HepG2 (cell line): ENCODE measurements around the gene RBP3. TPM values are rescaled to one million over a fixed set of nuclear protein-coding genes. Genes with fewer than 3 reads are reported as not detected.

ENCODE experiments used
- ATAC-seq: fragments of 200-7000 bp; cut with Tn5 transposase; 3 replicates; pipeline ENCODE4 v1.9.1; 2020; ENCODE audit warnings: mild to moderate bottlenecking, moderate library complexity
- BruUV-seq: library from RNA; stranded (reverse); fragments of 400-500 nt; replicated peaks from 2 replicates; lab custom pipeline; 2021; lab: Mats Ljungman, UMichigan
- CTCF ChIA-PET: fragments of 300-600 bp; formaldehyde crosslinking; extraction: SDS; loops from one replicate; lab custom pipeline; 2021; ENCODE audit warnings: low total read pairs, inconsistent platforms, low intra/inter-chr PET ratio; lab: Yijun Ruan, JAX
- POLR2A ChIA-PET: fragments of 350-600 bp; sonication (Branson Sonifier 250); formaldehyde crosslinking; loops from one replicate; lab custom pipeline; 2020; ENCODE audit warnings: antibody characterized with exemption, inconsistent platforms; lab: Yijun Ruan, JAX
- DNase-seq: peaks from one replicate; pipeline ENCODE4 v3.0.0-alpha.2; 2015; ENCODE audit warnings: low spot score
- FAIRE-seq: peaks from 3 replicates; lab custom pipeline; 2011; peaks lifted over from hg19 to GRCh38; lab: Jason Lieb, UNC
- H2AFZ ChIP-seq: one replicate; pipeline ENCODE4 v1.6.1; 2011; ENCODE audit warnings: low read length, inconsistent platforms
- H3K27ac ChIP-seq: fragments of 300-600 bp; 3 replicates; pipeline ENCODE4 v1.8.0; 2011; ENCODE audit warnings: mixed run types, mild to moderate bottlenecking, mixed read lengths, low read length, inconsistent platforms; ENCODE audit not compliant: insufficient read depth; ENCODE audit errors: extremely low read length
- H3K27me3 ChIP-seq, 2 experiments: fragments of 200-600 bp in 1 of 2; 2 replicates in 1 of 2; 3 replicates in 1 of 2; pipeline versions ENCODE4 v1.6.0 to v1.8.0; 2011; ENCODE audit warnings: low read length in 2 of 2, mild to moderate bottlenecking in 2 of 2, moderate library complexity in 2 of 2, inconsistent platforms in 1 of 2; ENCODE audit not compliant: insufficient read depth in 2 of 2, control insufficient read depth in 1 of 2
- H3K36me3 ChIP-seq, 2 experiments: fragments of 200-600 bp in 1 of 2; replicated peaks in 1 of 2; 2 replicates in 1 of 2; 3 replicates in 1 of 2; pipeline versions ENCODE4 v1.5.1 to v1.8.0; 2011; ENCODE audit warnings: low read length in 2 of 2, inconsistent platforms in 1 of 2; ENCODE audit not compliant: insufficient read depth in 2 of 2, control insufficient read depth in 1 of 2
- H3K4me1 ChIP-seq: 2 replicates; pipeline ENCODE4 v1.5.1; 2012; ENCODE audit warnings: low read length, inconsistent platforms; ENCODE audit not compliant: insufficient read depth
- H3K4me2 ChIP-seq: 2 replicates; pipeline ENCODE4 v1.6.0; 2011; ENCODE audit warnings: low read depth, low read length, inconsistent platforms
- H3K4me3 ChIP-seq, 3 experiments: fragments of 200-600 bp in 1 of 3; sonication (generic), shearing (Covaris generic) in 1 of 3; replicated peaks in 1 of 3; 2 replicates each; pipeline ENCODE4 v1.5.1; 2011 to 2016; ENCODE audit warnings: low read length in 3 of 3, inconsistent platforms in 2 of 3, low read depth in 2 of 3, mild to moderate bottlenecking in 2 of 3, control low read depth in 1 of 3, mixed read lengths in 1 of 3; ENCODE audit not compliant: insufficient read depth in 1 of 3
- H3K79me2 ChIP-seq: one replicate; pipeline ENCODE4 v1.6.1; 2011; ENCODE audit warnings: low read length, inconsistent platforms; ENCODE audit not compliant: insufficient read depth
- H3K9ac ChIP-seq: 2 replicates; pipeline ENCODE4 v1.6.0; 2011; ENCODE audit warnings: mild to moderate bottlenecking, low read depth, low read length, inconsistent platforms; ENCODE audit not compliant: insufficient read depth
- H3K9me3 ChIP-seq: 2 replicates; pipeline ENCODE4 v1.5.1; 2012; ENCODE audit warnings: mild to moderate bottlenecking, low read length
- H4K20me1 ChIP-seq: 2 replicates; pipeline ENCODE4 v1.6.0; 2011; ENCODE audit warnings: inconsistent platforms, mild to moderate bottlenecking, low read length, moderate library complexity; ENCODE audit not compliant: insufficient read depth
- ARNTL ChIP-seq: sonication (generic); formaldehyde crosslinking; IDR thresholded peaks from 2 replicates; pipeline ENCODE4 v1.4.0; 2020; ENCODE audit warnings: mild to moderate bottlenecking, missing genetic modification reagents
- CHCHD3 ChIP-seq: sonication (generic); formaldehyde crosslinking; IDR thresholded peaks from 2 replicates; pipeline ENCODE4 v1.8.0; 2022; ENCODE audit warnings: mild to moderate bottlenecking, missing genetic modification reagents, moderate library complexity
- DMAP1 ChIP-seq: IDR thresholded peaks from 2 replicates; pipeline ENCODE4 v1.6.1; 2016
- FOXO1 ChIP-seq: sonication (generic); formaldehyde crosslinking; IDR thresholded peaks from 2 replicates; pipeline ENCODE4 v1.4.0; 2020; ENCODE audit warnings: missing genetic modification reagents
- GMEB2 ChIP-seq: IDR thresholded peaks from 2 replicates; pipeline ENCODE4 v1.6.1; 2016; ENCODE audit warnings: missing biosample characterization, missing genetic modification reagents, low read depth
- KDM4B ChIP-seq: sonication (generic); formaldehyde crosslinking; IDR thresholded peaks from 2 replicates; pipeline ENCODE4 v1.4.0; 2020; ENCODE audit warnings: missing genetic modification reagents
- MAFF ChIP-seq: IDR thresholded peaks from 2 replicates; pipeline ENCODE4 v1.6.1; 2011; ENCODE audit warnings: low read depth, low read length, improper control_type of control experiment
- RBM39 ChIP-seq: fragments of 200-400 bp; formaldehyde crosslinking; IDR thresholded peaks from one replicate; pipeline ENCODE4 v1.6.1; 2018; ENCODE audit warnings: antibody characterized with exemption, mild to moderate bottlenecking, low read depth, low read length; ENCODE audit not compliant: poor library complexity, severe bottlenecking
- ZBTB43 ChIP-seq: sonication (generic); formaldehyde crosslinking; conservative IDR thresholded peaks from 2 replicates; pipeline ENCODE4 v1.4.0; 2020; ENCODE audit warnings: missing genetic modification reagents
- ZNF225 ChIP-seq: sonication (generic); formaldehyde crosslinking; IDR thresholded peaks from 2 replicates; pipeline ENCODE4 v1.4.0; 2020; ENCODE audit warnings: mild to moderate bottlenecking, missing genetic modification reagents
- ZNF589 ChIP-seq: sonication (generic); formaldehyde crosslinking; conservative IDR thresholded peaks from 2 replicates; pipeline ENCODE4 v1.8.0; 2022; ENCODE audit warnings: mild to moderate bottlenecking, moderate library complexity, missing genetic modification reagents
- ZSCAN5A ChIP-seq: sonication (generic); formaldehyde crosslinking; IDR thresholded peaks from 2 replicates; pipeline ENCODE4 v1.8.0; 2022; ENCODE audit warnings: mild to moderate bottlenecking, missing genetic modification reagents, borderline replicate concordance
- WGBS: methylation state at CpG from one replicate; pipeline ENCODE4 v1.1.6; 2017; ENCODE audit warnings: low lambda C conversion rate; 5-methylcytosine and 5-hydroxymethylcytosine counted together
- in situ Hi-C: cut with HindIII; loops from 2 replicates; pipeline ENCODE4 v1.10.0; 2017; ENCODE audit warnings: low pct_unique_long_range_greater_than_20kb; ENCODE audit not compliant: extremely low pct_ligation_motif_present
- intact Hi-C: fragments of 100-400 bp; cut with micrococcal nuclease; formaldehyde crosslinking; loops from one replicate; pipeline ENCODE4 v1.10.0; 2022; ENCODE audit not compliant: unreplicated experiment
- polyA plus RNA-seq, 8 experiments: library from polyadenylated mRNA; depleted of rRNA in 3 of 8; stranded (reverse) in 7 of 8; unstranded in 1 of 8; fragments of >200 nt; fragmentation: Illumina TruSeq in 4 of 8; extraction: Trizol in 4 of 8; gene quantifications; 2 replicates each; pipeline versions ENCODE4 v1.2.1 to v1.2.3, GENCODE V29; 2011 to 2016; ENCODE audit warnings: low read depth in 4 of 8, missing spikeins in 1 of 8, mixed read lengths in 1 of 8; ENCODE audit not compliant: insufficient read depth in 1 of 8
- total RNA-seq, 5 experiments: library from RNA; depleted of rRNA; stranded (reverse); fragments of >200 nt; fragmentation: Illumina TruSeq; extraction: Trizol; gene quantifications; 2 replicates each; pipeline ENCODE4 v1.2.3, GENCODE V29; 2016; ENCODE audit warnings: low read depth in 1 of 5
- TF ChIP-seq, protein P1 (sequence below): sonication (generic); formaldehyde crosslinking; IDR thresholded peaks from 2 replicates; pipeline ENCODE4 v1.4.0; 2020; ENCODE audit warnings: missing genetic modification reagents, mild to moderate bottlenecking, borderline replicate concordance

RBP3 gene
- total and polyA plus RNA-seq, 2 of the 13 experiments (the other 11 are each of a cell fraction or from before 2014, with no cell fraction given): not detected

DNA sequence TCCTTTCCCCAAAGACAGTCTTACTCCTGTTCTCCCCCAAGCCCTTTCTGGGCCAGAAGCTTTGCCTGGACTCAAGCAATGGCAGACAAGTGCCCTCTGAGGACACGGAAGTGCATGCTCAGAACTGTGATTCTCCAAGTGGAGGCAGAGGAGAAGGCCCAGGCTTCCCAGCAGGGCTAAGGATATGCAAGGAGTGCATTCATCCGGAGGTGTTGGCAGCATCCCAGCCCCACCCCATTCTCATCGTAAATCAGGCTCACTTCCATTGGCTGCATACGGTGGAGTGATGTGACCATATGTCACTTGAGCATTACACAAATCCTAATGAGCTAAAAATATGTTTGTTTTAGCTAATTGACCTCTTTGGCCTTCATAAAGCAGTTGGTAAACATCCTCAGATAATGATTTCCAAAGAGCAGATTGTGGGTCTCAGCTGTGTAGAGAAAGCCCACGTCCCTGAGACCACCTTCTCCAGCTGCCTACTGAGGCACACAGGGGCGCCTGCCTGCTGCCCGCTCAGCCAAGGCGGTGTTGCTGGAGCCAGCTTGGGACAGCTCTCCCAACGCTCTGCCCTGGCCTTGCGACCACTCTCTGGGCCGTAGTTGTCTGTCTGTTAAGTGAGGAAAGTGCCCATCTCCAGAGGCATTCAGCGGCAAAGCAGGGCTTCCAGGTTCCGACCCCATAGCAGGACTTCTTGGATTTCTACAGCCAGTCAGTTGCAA lies 1.4 kb upstream of the RBP3 start (continued):
- TF ChIP-seq GMEB2 (CRISPR knock-in tag) (no peak), CHCHD3 (CRISPR knock-in tag) (no peak), ZNF225 (CRISPR knock-in tag) (no peak), ZSCAN5A (CRISPR knock-in tag) (no peak), ARNTL (CRISPR knock-in tag) (no peak), DMAP1 (CRISPR knock-in tag) (no peak), RBM39 (no peak)

DNA sequence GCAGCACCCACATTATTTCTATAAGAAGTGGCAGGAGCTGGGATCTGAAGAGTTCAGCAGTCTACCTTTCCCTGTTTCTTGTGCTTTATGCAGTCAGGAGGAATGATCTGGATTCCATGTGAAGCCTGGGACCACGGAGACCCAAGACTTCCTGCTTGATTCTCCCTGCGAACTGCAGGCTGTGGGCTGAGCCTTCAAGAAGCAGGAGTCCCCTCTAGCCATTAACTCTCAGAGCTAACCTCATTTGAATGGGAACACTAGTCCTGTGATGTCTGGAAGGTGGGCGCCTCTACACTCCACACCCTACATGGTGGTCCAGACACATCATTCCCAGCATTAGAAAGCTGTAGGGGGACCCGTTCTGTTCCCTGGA lies 874 bp upstream of the RBP3 start:
- FAIRE-seq (no peak), ATAC-seq (no peak), DNase-seq (no peak)
- Histone ChIP-seq H3K79me2 (no peaks in the 10 kb centered on the region), H4K20me1 (no peaks in the 10 kb centered on the region), H3K4me1 (no peaks in the 10 kb centered on the region), H3K36me3 (no peaks in the 10 kb centered on the region), H3K4me2 (no peak overlapping the region), H3K9ac (no peak overlapping the region), H3K27me3 (peaks cover 5 to 15% of the 10 kb centered on the region in 2 experiments; a peak in 3 of 5 replicates), H2AFZ (no peak overlapping the region), H3K4me3 (no peak overlapping the region), H3K9me3 (no peaks in the 10 kb centered on the region), H3K27ac (no peak overlapping the region)
- CTCF ChIA-PET: no interaction called here
- WGBS: 6% methylated on average over 3 of the region's 4 CpGs
- BruUV-seq: no TSS peak
- intact Hi-C loops: no loop called here
- in situ Hi-C loops: no loop called here
- TF ChIP-seq ZNF589 (CRISPR knock-in tag): no peak
- TF ChIP-seq KDM4B (CRISPR knock-in tag): no peak
- no peak for TF ChIP-seq MAFF
- TF ChIP-seq, protein P1, sequence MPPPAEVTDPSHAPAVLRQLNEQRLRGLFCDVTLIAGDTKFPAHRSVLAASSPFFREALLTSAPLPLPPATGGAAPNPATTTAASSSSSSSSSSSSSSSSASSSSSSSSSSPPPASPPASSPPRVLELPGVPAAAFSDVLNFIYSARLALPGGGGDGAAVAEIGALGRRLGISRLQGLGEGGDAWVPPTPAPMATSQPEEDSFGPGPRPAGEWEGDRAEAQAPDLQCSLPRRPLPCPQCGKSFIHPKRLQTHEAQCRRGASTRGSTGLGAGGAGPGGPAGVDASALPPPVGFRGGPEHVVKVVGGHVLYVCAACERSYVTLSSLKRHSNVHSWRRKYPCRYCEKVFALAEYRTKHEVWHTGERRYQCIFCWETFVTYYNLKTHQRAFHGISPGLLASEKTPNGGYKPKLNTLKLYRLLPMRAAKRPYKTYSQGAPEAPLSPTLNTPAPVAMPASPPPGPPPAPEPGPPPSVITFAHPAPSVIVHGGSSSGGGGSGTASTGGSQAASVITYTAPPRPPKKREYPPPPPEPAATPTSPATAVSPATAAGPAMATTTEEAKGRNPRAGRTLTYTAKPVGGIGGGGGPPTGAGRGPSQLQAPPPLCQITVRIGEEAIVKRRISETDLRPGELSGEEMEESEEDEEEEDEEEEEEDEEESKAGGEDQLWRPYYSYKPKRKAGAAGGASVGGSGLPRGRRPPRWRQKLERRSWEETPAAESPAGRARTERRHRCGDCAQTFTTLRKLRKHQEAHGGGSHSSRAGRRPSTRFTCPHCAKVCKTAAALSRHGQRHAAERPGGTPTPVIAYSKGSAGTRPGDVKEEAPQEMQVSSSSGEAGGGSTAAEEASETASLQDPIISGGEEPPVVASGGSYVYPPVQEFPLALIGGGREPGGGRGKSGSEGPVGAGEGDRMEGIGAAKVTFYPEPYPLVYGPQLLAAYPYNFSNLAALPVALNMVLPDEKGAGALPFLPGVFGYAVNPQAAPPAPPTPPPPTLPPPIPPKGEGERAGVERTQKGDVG (CRISPR knock-in tag): no peak
- no peak for TF ChIP-seq FOXO1 (CRISPR knock-in tag)
- no peak for TF ChIP-seq ZBTB43 (CRISPR knock-in tag)
- POLR2A ChIA-PET: no interaction called here
